Stimulated activated CD4-positive, alpha-beta T cell treated with anti-CD3 and anti-CD28 coated beads, Interleukin-15, amount 100 ng/mL, for 48 hours (primary cell): Measurements from ENCODE around the gene SMTNL1.

Experiments
- DNase-seq, 2 donors: peaks; one replicate each; pipeline ENCODE4 v3.0.0-alpha.2; 2020; ENCODE audit warnings: low read depth in 2 of 2

Gene SMTNL1, protein sequence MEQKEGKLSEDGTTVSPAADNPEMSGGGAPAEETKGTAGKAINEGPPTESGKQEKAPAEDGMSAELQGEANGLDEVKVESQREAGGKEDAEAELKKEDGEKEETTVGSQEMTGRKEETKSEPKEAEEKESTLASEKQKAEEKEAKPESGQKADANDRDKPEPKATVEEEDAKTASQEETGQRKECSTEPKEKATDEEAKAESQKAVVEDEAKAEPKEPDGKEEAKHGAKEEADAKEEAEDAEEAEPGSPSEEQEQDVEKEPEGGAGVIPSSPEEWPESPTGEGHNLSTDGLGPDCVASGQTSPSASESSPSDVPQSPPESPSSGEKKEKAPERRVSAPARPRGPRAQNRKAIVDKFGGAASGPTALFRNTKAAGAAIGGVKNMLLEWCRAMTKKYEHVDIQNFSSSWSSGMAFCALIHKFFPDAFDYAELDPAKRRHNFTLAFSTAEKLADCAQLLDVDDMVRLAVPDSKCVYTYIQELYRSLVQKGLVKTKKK

DNA sequence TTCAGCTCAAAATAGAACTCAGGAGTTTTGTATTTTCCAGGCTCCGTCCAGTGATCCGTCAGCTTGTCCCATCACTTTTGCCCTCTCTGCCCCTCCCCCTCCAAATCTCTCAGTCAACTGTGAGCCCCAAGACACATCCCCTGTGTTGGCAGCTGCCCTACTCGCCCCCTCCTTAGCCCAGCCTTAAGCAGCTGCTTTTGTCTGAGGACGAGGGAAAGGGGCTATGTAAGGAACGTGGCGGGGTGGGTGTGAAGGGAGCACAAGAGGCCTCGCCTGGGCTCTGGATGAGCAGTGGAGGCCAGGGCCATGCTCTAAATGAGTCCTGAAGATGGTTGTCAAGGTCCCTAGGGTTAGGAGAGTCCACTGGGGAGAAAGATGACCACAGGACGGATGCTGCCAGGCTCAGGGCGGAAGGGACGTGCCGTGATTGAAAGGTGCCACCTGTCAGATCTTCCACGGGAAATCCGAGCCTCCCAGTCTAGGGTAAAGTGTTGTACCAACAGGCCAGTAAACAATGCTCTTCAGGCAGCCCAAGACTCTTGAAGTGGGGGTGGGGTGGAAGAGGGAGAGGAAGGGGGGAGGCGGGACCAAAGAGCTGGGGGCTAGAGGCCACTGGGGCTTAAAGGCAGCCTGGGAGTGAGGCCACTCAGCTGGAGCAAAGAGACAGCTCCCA is at the start of gene SMTNL1:
Gene SMTNL1, plus strand, starts transcription at position 649 of the 673 bp plus-strand sequence. CDS start 5,048 bp downstream, outside the sequence.
- no peak for DNase-seq

DNA sequence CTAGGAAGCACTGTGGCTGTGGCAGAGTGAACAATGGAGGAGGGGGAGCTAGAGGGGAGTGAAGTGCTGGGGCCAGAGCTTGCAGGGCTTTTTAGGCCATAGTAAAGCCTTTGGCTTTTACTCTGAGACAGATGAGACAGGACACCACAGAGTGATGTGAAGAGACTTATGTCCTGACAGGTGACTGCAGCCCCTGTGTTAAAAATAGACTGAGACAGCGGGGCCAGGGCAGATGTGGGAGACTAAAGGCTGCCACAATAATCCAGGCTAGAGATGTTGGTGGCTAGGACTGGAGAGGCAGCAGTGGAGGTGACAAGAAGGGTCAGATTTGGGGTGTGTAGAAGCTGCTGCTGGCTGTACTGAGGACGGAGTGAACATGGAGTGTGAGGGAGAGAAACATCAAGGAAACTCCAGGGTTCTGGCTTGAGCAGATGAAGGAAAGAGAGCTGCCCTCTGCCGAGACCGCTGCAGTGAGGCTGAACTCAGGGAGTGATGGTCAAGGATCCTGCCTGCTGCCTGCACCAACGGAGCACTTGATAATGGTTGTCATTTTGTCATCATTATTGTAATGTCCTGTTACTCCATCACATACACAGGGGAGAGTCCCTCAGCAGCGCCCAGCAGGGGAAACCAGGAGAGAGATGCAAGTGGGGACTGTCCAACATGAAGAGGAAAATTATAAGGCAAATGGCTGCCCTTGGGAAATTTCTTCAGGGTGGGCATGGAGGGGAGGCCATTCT is 49.3 kb upstream of the SMTNL1 start:
- DNase-seq = no peak

DNA sequence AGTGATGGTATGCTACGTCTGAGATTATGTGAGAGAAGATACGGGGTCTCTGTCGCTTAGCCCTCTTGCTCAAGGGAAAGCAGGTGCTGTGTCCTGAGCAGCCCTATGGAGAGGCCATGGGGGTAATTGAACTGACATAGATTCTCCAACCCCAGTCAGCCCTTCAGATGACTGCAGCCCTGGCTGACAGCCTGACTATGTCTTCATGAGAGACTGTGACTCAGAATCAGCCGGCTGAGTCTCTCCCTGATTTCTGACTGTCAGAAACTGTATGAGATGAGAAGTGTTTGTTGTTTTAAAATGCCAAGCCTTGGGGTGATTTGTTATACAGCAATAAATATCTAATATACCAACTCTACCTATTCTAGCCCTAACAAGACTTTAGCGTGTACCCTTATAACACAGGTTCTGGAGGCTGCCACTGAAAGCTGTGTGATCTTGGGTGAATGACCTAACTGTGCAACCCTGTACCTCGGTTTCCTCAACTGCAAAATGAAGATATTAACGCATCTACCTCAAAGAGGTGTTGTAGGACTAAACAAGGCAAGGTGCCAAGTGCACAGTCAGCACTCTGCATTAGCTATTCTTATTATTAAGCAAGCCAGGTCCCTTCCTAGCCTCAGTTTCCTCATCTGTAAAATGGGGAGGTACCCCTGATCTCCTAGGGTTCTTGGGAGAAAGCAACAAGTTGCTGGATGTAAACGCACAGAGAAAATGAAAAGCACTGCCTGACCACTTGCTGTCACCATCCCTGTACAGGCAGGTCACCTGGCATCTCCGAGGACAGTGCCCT is 46.7 kb upstream of the SMTNL1 start:
- DNase-seq = no peak

DNA sequence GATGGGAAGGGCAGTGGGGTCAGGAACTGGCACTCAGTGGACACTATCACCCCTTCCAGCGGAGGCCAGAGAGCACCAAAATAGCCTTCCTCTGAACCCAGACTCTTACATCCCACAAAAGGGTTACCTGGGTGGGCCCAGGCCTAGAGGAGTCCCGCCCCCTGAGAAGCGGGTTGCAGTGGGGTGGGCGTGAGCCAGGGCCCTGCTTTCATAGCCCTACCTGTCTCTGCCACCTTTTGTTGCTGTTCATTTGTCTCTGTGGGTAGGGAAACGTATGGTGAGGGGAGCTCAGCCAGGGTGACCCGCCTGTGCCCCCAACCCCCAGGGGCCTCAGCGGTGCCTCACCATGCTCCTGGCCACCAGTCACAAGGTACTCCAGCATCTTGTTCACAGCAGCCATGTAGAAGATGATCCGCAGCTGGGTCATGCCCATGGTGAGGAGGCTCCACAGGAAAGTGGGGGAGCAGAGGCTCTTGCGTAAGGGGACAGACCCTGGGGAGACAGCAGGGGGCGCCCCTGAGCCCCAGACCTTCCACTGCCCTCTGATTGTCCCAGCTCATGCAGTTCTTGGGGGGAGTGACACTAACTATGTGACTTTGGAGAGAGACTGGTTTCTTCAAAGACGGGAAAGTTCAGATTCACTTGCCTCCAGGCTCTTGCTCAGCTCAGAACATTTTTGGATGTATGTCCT is 45.9 kb upstream of the SMTNL1 start:
- DNase-seq = peak in 1 of 2 donors; percentile 48

DNA sequence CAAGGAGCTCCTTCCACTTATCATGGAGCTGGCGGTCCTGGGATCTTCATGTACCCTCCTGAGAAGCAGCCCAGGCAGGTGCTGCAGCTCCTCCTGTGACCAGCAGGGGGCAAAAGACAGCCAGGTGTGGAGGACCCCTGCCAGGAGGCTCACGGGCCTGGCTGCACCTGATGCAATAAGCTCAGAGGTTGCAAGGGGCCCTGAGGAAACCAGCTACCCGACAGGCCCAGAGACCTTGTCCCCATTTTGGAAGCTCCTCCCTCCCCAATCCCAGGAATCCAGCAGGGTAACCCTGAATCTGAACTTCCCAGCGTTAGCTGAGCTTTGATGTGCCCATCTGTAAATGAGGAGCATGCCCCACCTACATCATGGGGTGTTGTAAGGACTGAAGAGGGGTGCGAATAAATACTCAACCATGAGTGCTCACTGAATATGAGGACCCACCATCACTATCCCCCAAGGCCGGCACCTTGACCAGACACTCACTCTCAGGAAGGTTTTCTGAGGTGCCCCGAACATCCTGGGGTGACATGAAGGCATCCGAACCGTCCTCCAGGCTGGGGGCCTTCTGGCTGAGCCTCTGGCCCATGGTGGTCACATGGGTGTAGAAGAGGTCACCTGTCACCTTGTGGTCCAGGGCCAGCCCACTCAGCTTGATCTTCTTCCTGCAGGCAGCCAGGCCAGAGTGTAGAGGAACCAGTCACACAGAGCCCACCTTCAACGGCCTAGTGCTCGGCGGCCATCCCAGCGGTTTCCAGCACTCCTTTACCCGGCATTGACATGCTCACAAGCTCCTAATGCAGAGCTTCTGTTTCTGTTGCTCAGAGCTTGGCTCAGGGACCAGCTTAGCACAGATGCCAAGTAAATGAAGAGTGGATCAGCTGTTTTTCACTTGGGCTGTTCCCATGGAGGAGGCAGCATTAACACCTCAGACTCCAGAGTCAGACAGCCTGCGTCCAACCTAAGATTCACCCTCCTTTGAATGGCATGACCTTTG is 43.6 kb upstream of the SMTNL1 start:
- peak; percentile 62 to 68 for DNase-seq

DNA sequence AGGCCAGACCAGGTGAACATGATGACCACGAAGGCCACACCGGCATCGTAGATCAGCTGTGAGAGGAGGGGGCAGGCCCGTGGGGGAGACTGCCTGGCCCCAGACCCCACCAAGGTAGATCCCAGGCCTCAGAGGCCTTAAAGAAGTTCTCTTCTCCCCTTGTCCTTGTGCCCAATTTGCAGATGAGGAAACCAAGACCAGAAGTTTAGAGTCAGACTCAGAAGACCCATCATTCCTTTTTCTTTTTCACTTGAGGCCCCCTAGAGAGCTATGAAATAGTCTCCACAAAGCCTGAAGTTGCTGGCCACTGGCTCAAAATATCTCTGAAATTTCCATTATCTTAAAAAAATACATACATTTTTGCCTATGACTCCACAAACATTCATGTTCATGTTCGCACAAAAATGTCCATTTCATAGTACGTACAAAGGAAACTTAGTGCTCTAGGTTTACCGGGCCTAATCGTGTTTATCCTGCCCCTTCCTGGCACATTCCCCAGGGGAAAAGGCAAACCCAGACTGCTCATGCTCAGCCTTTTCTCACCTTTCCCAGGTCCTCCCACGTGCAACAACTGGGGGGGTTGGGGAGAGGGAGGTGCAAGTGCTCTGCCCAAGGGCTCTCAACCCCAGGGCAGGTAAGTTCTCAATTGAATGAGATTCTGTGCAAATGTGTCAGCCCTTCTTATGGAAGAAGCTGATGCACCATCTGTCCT is 41.1 kb upstream of the SMTNL1 start:
- DNase-seq = no peak

DNA sequence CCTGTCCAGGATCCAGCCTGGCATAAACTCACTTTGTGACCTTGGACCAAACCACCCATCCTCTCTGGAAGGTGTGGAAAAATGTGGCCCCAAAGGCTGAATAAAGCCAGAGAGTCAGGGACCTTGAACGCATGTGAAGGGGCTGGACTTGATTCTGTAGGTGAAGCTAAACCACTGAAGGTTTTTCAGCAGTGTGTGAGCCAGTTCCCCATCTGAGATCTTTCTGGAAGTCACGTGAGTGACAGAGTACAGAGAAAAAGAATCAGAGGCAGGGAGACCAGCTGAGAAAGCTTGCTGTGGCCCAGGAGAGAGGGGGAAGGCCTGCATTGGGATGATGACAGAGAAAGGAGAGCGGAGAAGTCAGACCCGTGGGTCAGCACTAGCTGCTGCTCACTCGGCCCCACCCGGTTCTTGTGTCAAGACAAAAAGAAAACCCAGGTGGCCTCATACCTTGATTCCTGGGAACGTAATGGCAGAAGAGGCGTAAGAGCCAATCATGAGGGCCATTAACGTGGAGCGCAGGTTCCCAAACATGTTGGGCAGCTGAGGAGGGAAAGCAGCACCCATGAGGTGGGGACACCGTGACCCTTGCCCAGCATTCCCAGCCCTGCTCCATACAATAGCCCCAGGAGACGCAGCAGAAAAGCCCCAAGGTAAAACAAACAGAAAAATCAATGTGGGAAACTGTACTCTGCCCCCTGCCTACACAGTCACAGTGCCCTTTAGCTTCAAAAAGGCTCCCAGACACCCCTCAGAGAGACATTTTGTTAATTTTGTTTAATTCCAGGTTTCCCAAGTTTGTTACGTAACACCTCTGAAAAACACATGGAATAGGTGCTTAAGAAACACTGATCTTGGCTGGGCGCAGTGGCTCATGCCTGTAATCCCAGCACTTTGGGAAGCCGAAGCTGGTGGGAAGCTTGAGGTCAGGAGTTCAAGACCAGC is 39.8 kb upstream of the SMTNL1 start:
- no peak for DNase-seq

DNA sequence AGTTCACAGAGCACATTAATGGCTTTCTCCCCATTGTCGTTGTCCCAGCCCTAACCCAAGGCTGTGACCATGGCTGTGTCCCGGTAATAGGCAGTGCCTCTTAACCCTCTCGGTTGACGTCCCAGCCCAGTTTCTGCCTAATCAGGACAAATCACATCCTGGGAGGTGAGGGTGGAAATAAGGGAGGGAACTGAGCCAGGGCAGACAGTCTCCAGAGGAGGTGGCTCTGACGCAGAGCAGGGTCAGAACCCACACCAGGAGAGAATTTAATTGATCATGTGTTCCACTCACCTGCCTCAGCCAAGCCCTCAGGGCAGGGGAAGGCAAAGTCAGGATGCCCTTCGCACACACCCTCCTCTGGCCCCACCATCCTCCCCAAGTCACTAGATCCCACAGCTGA is 38.9 kb upstream of the SMTNL1 start:
- no peak for DNase-seq

DNA sequence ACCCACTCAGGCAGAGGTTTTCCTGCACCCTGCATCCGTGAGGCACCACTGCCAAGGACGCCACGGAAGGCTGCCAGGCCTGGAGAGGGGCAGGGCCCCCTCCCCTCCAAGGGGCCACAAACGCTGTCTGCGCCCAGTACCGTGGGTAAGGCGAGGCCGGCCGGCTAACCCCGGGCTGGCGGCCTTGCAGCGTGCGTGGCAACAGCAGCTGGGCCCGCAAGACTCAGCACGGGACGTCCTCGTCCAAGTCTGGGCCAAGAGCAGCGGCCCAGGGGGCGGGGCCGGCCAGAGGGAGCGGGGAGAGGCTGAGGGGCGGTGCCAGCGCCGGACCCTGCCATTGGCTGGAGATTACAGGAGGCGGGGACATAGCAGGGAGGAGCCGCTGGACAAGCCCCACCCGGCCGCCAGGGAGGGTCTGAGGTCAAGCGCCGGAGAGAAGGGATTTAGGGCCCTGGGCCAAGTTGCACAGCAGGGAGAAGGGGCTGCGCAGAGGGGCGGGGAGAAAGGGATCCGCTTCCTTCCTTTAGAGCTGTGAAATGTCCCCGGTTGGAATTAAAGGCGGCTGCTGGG is 37.9 kb upstream of the SMTNL1 start:
- peak in 1 of 2 donors; percentile 34 for DNase-seq

DNA sequence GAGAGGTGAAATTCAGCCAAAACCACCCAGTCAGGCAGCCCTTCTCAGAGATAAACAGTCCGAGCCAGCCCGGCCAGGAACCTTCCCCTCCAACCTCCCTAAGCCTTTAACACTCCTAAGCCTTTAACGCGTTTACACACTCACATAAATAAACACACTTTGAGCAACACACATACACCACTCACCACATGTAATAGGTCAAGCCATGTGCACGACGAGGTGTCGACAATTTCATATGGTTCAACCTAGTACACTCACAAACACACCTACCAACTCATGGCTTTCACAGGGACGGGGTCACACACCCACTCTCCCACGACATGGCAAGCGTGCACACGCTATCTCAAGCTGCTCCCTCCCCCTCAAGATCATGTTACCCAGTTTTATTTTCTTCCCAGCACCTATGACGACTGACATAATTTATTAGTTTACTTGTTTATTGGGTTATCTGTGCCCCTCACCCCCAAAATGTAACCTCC is 37.4 kb upstream of the SMTNL1 start:
- no peak for DNase-seq

DNA sequence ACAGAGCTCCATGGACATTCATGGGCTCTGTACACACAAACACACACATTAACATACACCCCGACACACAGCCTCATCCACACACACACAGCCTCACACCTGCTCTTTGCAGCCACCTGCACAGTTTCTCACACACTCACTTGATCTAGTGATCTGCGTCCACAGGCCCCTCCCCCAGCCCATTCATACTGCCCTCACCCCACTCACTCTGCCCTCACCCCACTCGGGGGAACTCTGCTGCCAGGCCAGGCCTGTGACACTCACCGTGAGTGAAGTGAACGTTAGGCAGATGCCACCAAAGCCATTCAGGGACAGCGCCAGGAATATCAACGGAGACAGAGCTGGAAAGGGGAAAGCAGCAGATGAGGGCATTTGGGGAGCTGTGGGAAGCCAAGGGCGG is 36.9 kb upstream of the SMTNL1 start:
- no peak for DNase-seq

DNA sequence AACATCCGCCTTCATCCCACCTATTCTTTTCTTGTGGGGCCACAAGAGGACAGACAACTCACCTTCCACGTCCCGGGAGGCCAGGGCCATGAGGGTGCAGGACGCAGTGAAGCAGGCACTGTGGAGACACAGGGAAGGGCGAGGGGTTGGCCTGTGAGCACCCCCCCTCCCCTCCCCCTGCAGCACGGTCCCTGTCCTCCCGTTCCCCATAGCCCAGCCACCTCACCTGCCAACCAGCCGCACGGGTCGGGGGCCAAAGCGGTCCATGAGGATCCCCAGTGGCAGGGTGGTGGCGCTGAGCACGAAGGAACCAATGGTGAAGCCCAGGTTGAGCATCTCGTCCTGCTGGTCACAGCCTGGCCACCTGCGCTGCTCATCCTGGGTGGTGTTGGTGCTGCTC is 36.5 kb upstream of the SMTNL1 start:
- no peak for DNase-seq

DNA sequence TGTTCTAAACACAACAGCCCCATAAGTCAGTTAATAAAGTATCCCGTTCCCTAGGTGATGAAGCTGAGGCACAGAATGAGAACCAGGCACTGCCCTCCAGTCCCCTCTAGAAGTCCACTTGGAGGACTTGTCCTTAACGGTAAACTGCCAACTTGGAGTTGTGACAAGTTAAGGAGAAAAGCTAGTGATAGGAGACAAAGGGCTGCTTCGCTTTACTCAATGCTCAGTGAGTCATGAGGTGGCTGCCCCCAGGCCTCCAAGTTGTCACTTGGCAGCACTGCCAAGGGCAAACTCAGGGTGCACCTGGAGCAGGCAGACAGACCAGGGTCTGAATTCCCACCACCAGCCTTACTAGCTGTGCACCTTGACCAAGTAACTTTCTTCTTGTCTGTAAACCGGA is 35.4 kb upstream of the SMTNL1 start:
- DNase-seq = no peak

DNA sequence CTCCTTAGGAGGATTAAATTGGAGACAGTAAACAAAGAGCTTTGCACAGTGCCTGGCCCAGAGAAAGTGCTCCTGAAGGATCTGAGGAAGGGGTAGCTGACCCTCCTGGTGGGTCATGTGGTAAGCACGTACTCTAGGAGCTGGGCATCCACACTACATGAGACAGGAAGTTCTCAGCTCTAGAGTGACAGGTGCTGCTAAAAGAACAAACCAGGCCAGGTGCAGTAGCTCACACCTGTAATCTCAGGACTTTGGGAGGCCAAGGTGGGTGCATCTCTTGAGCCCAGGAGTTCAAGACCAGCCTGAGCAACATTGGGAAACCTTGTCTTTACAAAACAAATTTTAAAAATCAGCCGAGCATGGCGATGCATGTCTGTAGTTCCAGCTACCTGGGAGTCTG is 35.0 kb upstream of the SMTNL1 start:
- no peak for DNase-seq

DNA sequence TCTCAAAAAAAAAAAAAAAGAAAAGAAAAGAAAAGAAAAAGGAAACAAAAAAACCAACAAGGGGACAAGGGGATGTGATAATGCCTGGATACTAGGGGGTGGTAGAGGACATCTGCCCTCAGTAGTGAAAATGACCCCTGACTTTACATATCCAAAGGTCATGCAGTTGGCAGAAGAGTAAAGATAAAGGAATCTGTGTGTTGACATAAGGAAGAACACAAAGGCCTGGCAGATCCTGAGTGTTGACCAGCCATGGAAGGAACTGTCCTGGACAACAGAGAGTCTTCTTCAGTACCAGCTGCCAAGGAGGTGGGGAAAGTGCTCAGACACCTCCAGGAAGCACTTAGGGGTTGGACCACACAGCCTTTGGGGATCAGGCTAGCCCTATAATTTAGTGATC is 34.5 kb upstream of the SMTNL1 start:
- no peak for DNase-seq

DNA sequence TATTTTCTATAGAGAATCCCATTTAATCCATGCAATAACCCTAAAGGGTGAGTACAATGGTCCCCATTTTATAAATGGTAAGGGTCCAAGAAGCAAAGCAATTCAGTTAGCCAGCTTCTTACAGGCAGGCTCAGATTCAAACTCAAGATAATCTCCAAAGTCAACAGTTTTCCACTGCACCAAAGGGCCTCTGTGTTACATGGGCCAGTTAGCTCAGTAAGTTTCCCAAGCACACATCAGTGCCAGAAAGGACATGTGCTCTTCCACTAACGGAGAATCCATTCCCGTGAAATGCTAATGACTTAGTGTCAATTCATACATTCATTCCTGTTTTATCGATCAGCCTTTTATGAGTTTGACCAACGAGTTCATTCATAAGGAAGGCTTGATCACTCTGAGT is 32.9 kb upstream of the SMTNL1 start:
- DNase-seq = no peak

DNA sequence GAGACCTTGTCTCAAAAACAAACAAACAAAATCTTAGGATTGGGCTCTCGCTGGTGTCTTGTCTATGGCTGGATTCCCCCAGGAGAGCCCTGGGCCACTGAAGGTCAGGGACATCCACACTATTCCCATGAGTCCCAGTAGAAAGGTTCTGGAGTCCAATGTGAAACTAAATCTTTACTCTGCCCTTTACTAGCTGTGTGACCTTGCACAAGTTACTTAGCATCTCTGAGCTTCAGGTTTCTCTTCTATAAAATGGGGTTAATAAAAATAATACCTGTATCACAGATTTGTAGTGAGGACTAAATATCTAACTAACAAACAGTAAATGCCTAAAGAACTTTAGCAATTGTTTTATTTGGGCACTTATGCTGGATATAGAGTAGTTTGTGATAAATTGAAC is 30.9 kb upstream of the SMTNL1 start:
- no peak for DNase-seq
